Activated T-helper 1 cell treated with Interleukin-2 at 50 U/mL for 16 hours (primary cell): ENCODE data around the gene UCN2.
"Not testable (repeated sequence)": the region's sequence is repeated elsewhere in the genome, so short reads cannot be mapped to it uniquely, and the experiment has no call there.

Experiments used
- DNase-seq: peaks from one replicate; pipeline ENCODE4 v3.0.0-alpha.2; 2020; ENCODE audit warnings: low read depth

UCN2 gene

GRCh38 chr3:48561045-48561736, 2.4 kb downstream of the UCN2 start:
- DNase-seq, result no peak

- DNase-seq, result no peak
Measured at GRCh38 chr3:48560648-48561018, 2.9 kb downstream of the UCN2 start.

GRCh38 chr3:48558493-48559134, 5.0 kb downstream of the UCN2 start:
- DNase-seq, result no peak

DNA sequence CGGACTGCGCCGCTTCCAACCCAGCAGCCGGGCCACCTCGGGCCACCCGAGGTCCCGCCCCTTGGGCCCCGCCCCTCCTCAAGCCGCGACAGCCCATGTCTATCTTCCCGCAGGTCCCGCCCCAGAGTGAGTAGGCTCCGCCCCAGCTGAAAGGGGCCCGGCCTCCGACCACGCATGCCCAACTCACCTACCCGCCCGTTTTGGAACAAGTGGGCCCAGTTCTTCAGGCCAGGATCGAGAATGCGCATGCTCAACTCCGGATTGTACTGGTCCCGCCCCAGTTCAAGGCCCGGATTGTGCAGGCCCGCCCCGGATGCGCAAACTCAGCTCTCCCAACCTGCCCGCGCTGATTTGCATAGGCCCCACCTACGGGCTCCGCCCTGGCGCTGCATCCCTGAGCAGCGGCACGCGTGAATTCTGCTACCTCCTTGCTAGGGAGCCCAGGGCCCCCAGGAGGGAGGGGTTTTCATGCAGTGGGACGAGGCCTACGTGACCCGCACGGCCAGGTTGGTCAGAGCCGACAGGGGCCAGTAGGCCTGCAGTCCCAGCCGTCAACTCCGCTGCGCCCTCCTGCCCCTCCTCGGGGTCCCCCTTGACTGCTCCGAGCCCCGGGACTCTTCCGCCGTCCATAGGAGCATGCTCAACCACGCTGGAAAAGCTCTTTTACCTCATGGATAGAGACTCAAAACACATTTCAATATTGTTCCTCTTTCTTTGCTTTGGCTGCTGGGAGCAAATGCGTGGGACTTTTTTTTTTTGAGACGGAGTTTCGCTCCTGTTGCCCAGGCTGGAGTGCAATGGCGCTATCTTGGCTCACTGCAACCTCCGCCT, 6.6 kb downstream of the UCN2 start, which contains the start of gene PFKFB4:
PFKFB4 (minus strand) TSS at position 8 of the 831 bp plus-strand sequence. CDS start 26 bp downstream, outside the sequence.
- peak; percentile 97 for DNase-seq

DNA sequence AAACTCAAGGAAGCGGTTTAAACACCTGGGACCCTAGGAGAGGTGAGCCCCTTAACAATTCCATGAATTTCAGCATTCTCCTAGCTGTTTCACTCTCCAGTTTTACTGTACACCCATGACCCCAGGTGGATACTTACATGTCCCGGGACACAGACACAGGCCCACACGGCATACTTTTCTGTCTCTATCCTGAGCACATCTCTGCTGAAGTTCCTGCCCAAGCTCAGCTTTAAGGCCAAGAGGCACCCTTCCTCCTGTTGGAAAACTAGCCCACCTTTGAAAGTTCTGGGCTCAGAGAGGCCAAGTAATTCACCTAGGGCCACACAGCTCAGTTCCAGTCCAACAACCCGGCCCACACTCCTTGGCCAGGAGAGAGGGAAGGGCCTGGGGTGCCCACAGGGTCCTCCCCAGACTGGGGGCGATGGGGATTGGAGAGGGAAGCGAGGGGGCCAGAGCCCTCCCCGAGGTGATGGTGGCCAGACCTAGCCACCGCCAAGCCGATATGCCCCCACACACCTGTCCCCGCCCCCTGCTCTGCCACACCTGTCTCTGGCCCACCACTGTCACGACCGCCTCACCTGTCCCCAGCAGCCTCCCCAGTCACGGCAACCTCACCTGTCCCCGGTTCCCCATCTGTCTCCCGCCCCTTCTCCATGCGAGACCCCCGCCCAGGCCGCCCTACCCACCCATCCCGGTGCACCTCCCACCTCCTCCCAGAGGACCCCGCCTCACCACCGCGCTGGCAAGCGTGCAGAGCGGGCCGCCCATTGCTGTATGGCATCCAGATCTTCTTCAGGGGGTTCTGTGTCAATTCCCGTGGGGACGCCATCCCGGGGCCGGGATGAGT, 7.4 kb downstream of the UCN2 start:
- DNase-seq, result no peak

- DNase-seq, result no peak
Measured at GRCh38 chr3:48555231-48555948, 8.2 kb downstream of the UCN2 start.

GRCh38 chr3:48553886-48554845, 9.4 kb downstream of the UCN2 start:
- DNase-seq, result no peak

DNA sequence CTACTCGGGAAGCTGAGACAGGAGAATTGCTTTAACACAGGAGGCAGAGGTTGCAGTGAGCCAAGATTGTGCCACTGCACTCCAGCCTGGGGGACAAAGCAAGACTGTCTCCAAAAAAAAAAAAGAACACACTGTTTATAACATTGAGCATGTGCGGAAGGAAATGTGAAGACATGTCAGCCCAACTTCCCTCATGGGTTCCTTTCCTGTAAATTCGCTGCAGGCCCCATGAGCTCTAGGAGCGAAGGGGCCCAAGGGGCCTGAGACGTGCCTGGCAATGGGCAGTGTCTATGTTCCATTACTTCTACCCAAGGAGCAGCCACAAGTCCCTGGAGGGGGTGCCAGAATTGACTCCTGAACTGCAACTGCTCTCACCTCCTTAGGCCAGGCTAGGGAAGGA, 10.2 kb downstream of the UCN2 start:
- no peak for DNase-seq

- DNase-seq, result no peak
Measured at GRCh38 chr3:48552111-48552951, 11.2 kb downstream of the UCN2 start.

DNA sequence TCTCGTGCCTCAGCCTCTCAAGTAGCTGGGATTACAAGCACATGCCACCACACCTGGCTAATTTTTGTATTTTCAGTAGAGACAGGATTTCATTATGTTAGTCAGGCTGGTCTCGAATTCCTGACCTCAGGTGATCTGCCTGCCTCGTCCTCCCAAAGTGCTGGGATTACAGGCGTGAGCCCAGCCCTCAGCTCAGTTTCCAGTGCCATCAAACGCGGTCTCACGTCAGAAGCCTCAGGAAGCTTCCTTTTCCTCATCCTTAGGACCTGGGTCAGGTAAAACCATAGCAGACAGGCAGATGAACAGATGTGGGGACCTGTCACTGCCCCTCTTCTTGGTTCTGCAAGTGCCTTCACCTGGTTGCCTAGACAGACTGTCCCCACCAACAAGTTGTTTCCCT, 11.9 kb downstream of the UCN2 start:
- DNase-seq, result not testable (repeated sequence)

DNA sequence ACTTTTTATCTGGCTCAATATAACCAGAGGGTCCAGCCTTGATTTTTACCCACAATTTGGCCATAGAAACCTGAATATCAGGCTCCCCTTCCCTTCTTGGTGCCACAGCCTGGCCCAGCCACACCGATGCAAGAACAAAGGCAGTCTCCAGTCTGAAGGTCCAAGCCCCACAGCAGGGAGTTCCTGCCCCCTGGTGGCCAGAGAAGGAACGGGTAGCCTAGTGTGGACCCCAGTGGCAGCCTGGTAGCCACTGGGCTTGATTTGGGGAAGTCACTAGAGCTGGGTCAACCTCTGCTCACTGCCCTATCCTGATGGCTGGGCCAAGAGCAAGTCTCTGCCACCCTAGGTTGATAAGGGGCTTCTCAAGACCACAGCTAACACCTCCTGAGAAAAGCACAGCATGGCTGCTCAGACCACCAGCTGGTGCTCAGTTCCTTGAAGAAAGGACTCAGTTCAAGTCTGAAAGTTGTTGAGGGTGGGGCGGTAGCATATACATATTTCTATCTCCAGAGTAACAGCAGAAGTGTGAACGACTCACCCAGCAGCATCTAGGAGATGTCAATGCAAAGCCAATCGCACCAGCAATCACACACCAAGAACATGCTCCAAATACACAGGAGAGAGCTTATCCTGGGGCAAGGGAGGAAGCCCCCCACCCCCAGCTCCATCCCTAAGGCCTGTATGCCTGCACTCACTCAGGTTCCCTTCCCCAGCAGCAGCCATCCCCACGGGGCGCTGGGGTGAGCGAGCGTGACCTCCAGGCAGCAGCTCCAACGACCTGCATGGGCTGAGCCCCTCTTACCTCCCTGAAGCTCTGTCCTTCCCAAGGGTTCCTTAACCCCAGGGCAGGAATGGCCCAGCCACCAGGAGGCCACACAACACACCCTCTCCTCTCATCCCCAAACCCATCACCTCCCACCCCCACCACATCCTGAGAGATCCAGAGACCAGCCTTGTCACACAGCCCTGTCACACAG, 14.6 kb downstream of the UCN2 start:
- DNase-seq, result peak; percentile 70

- no peak for DNase-seq
Measured at GRCh38 chr3:48548126-48548525, 15.5 kb downstream of the UCN2 start.

DNA sequence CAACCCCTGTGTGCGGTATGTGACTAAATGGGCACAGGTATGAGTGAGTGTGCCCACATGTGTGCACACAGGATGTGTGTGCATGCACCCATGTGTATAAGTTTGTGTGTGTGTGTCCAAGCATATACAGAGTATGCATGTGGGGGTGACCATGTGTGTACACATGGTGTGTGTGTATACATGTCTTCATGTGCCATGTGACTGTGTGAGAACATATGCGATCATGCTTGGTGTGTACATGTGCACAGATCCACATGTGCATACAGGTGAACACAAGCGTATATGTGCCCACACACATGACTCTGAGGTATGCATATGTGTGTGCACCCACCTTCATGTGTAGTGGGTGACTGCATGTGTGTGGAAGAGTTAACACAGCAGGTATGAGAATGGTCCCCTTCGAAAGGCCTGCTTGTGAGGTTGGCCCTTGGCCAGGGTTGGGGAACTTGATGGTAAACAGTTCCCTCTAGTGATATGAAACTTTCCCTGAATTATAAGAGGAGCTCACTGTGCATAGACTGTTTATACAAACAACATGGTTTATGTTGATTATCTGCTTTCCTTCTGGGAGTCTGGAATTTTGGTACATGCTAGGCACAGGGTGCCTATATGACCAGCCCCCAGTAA, 17.3 kb downstream of the UCN2 start:
- no peak for DNase-seq

DNA sequence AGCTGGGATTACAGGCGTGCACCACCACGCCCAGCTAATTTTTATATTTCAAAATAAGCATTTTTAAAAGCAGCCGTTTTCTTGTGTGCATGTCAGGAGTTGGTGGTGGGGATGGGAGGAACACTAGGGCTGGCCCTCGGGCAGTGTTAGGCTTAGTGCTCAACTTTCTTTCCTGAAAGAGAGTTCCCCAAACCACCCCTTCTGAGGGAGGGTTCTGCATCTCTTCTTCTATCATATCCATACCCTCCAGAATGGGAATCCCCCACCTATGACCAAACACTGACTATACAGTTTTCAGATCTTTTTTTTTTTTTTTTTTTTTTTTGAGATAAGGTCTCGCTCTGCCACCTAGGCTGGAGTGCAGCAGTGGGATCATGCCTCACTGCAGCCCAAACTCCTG, 19.4 kb downstream of the UCN2 start:
- no peak for DNase-seq

GRCh38 chr3:48543271-48543866, 20.2 kb downstream of the UCN2 start:
- DNase-seq, result no peak

DNA sequence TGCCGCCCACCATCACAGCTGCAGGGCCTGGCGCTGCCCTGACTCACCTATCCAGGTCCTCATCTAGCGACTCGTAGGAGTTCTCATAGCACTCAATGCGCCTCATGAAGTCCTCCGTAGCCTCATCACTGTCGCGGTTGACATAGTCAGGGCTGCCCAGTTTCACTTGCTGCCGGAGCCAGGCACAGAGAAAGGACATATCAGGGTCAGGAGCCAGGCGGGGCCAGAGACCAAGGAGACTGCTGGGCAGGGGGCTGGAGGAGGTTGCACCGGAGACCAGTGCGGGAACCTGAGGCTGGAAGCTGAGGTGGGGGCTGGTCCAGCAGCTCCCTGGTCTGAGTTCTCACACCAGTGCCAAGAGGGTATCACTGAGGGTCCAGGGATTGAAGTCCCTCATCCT, 25.1 kb downstream of the UCN2 start:
- DNase-seq, result no peak

DNA sequence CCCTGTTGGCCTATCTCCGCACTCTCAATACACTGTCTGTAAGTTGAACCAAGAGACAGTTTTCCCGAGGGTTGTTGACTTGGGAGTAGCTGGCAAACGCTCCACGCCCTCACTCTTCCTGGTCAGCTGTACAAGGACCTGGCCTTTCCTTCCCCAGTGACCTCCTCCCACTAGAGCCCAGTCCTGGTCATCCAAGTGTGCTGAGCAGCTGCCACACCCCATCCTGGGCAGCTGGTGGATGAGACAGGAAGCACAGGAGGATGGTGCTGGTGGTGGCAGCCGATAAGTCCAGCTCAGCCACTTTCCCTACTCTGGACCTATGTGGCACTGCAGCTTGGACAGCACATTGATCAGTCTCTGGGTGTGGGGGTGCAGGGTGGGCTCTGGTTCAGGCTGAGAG, 26.8 kb downstream of the UCN2 start:
- no peak for DNase-seq
